Activated T-cell treated with anti-CD3 and anti-CD28 coated beads, Interleukin-2, amount 50 U/mL, for 24 hours (primary cell): ENCODE measurements around the gene SLC49A4.
"Not testable (repeated sequence)": the region's sequence is repeated elsewhere in the genome, so short reads cannot be mapped to it uniquely, and the experiment has no call there.

ENCODE experiments used
- DNase-seq: peaks from one replicate; pipeline ENCODE4 v3.0.0-alpha.2; 2020
- H3K27ac Mint-ChIP-seq: 2 replicates; pipeline ENCODE4 v1.8.0; 2020; ENCODE audit warnings: mild to moderate bottlenecking, mixed read lengths
- H3K27me3 Mint-ChIP-seq: 2 replicates; pipeline ENCODE4 v1.8.0; 2020; ENCODE audit warnings: mixed read lengths
- H3K36me3 Mint-ChIP-seq: 2 replicates; pipeline ENCODE4 v1.8.0; 2020; ENCODE audit warnings: low read depth, mixed read lengths
- H3K4me1 Mint-ChIP-seq: 2 replicates; pipeline ENCODE4 v1.8.0; 2020; ENCODE audit warnings: low read depth, mixed read lengths
- H3K4me3 Mint-ChIP-seq: 2 replicates; pipeline ENCODE4 v1.8.0; 2020; ENCODE audit warnings: mild to moderate bottlenecking, moderate library complexity, mixed read lengths
- H3K9me3 Mint-ChIP-seq: 2 replicates; pipeline ENCODE4 v1.8.0; 2020; ENCODE audit warnings: mixed read lengths

The SLC49A4 gene

GRCh38 chr3:122794779-122795673 lies at the start of gene SLC49A4:
Gene SLC49A4, plus strand, starts transcription at chr3:122795069. Its CDS starts 124 bp downstream, at chr3:122795193.
- H3K27ac Mint-ChIP-seq = peak within 1 kb of the TSS; percentile 93
- no peaks in the 10 kb centered on the region for H3K9me3 Mint-ChIP-seq
- H3K27me3 Mint-ChIP-seq = no peaks in the 10 kb centered on the region
- H3K4me1 Mint-ChIP-seq = peaks cover 33% of the 10 kb centered on the region
- DNase-seq = peak; percentile 84
- H3K4me3 Mint-ChIP-seq = peak within 1 kb of the TSS; percentile 78
- peaks cover 4% of the 10 kb centered on the region for H3K36me3 Mint-ChIP-seq

DNA sequence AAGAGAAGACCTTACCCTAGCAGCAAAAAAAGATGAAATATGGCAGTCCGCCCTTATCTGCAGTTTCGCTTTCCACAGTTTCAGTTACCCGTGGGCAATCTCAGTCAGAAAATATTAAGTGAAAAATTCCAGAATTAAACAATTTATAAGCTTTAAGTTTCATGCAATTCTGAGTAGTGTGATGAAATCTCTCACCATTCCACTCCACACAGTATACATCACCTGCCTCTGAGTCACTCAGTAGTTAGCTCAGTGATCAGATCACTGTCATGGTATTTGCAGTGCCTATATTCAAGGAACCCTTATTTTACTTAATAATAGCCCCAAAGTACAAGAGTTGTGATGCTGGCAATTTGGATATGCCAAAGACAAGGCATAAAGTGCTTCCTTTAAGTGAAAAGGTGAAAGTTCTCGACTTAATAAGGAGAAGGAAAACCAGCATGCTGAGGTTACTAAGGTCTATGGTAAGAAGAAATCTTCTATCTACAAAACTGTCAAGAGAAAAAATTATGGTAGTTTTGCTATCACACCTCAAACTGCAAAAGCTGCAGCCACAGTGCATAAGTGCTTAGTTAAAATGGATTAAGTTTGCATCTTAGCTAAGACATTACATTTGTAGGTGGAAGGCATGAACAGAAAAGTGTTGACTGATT lies 49.4 kb upstream of the SLC49A4 start:
- Mint-ChIP-seq H3K27me3 (no peaks in the 10 kb centered on the region), H3K27ac (no peak overlapping the region), H3K36me3 (peaks cover 67% of the 10 kb centered on the region), H3K4me3 (no peak overlapping the region), H3K9me3 (peaks cover 5% of the 10 kb centered on the region), H3K4me1 (no peaks in the 10 kb centered on the region)
- DNase-seq = no peak

DNA sequence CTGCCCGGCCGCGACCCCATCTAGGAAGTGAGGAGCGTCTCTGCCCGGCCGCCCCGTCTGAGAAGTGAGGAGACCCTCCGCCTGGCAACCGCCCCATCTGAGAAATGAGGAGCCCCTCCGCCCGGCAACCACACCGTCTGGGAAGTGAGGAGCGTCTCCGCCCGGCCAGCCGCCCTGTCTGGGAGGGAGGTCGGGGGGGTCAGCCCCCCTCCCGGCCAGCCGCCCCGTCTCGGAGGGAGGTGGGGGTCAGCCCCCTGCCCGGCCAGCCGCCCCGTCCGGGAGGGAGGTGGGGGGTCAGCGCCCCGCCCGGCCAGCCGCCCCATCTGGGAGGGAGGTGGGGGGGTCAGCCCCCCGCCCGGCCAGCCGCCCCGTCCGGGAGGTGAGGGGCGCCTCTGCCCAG lies 47.6 kb upstream of the SLC49A4 start:
- DNase-seq, H3K4me3 Mint-ChIP-seq, H3K27ac Mint-ChIP-seq, H3K4me1 Mint-ChIP-seq, H3K9me3 Mint-ChIP-seq, H3K27me3 Mint-ChIP-seq: not testable (repeated sequence)
- H3K36me3 Mint-ChIP-seq = peaks cover 65% of the 10 kb centered on the region

DNA sequence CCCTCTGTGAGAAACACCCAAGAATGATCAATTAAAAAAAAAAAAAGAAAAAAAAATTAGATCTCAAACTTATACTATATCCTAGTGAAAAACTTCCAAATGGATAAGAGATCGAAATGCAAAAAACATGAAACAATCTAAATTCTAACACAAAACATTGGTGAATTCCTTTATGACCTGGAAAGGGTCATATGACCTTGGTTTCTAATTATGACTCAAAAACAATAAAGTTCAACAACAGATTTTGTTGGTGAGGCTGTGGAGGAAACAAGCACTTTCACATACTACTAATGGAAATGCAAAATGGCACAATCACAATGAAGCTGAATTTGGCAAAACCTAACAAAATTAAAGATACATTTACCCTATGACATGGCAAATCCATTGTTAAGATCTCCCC lies 46.5 kb upstream of the SLC49A4 start:
- no peak for DNase-seq
- no peaks in the 10 kb centered on the region for H3K9me3 Mint-ChIP-seq
- no peak overlapping the region for H3K4me3 Mint-ChIP-seq
- no peaks in the 10 kb centered on the region for H3K4me1 Mint-ChIP-seq
- no peak overlapping the region for H3K27ac Mint-ChIP-seq
- peaks cover 63% of the 10 kb centered on the region for H3K36me3 Mint-ChIP-seq
- H3K27me3 Mint-ChIP-seq = no peaks in the 10 kb centered on the region

DNA sequence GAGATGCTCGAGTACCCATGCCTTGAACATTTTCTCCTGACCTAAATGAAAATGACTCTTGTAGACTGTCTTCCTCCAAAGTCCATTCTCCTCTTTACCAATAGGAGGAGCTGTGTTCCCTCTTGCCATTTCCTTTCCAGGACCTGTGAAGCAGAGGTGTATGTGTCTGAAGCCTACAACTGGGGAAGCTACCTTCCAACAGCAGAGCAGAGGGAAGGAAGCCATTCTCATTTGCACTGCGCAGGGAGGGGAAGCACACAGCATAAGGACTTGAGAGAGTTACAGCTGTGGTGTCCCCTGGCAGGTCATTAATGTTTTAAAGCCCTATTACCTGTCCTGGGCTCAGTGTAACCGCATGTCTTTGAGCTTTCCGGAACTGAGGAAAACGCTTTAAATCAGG lies 39.9 kb upstream of the SLC49A4 start:
- DNase-seq = peak; percentile 30
- Mint-ChIP-seq H3K27ac (no peak overlapping the region), H3K4me1 (no peaks in the 10 kb centered on the region), H3K4me3 (no peak overlapping the region), H3K9me3 (no peaks in the 10 kb centered on the region), H3K27me3 (no peaks in the 10 kb centered on the region), H3K36me3 (peaks cover 52% of the 10 kb centered on the region)

- Mint-ChIP-seq H3K4me1 (no peaks in the 10 kb centered on the region), H3K27me3 (no peaks in the 10 kb centered on the region), H3K4me3 (no peak overlapping the region), H3K9me3 (no peaks in the 10 kb centered on the region), H3K36me3 (peaks cover 52% of the 10 kb centered on the region), H3K27ac (no peak overlapping the region)
- DNase-seq = no peak
These were observed 39.4 kb upstream of the SLC49A4 start for GRCh38 chr3:122755491-122755890.

GRCh38 chr3:122758877-122759560 lies 35.9 kb upstream of the SLC49A4 start:
- Mint-ChIP-seq H3K27ac (no peak overlapping the region), H3K36me3 (peaks cover 44% of the 10 kb centered on the region), H3K27me3 (no peaks in the 10 kb centered on the region), H3K4me1 (no peaks in the 10 kb centered on the region), H3K9me3 (no peaks in the 10 kb centered on the region), H3K4me3 (no peak overlapping the region)
- no peak for DNase-seq

DNA sequence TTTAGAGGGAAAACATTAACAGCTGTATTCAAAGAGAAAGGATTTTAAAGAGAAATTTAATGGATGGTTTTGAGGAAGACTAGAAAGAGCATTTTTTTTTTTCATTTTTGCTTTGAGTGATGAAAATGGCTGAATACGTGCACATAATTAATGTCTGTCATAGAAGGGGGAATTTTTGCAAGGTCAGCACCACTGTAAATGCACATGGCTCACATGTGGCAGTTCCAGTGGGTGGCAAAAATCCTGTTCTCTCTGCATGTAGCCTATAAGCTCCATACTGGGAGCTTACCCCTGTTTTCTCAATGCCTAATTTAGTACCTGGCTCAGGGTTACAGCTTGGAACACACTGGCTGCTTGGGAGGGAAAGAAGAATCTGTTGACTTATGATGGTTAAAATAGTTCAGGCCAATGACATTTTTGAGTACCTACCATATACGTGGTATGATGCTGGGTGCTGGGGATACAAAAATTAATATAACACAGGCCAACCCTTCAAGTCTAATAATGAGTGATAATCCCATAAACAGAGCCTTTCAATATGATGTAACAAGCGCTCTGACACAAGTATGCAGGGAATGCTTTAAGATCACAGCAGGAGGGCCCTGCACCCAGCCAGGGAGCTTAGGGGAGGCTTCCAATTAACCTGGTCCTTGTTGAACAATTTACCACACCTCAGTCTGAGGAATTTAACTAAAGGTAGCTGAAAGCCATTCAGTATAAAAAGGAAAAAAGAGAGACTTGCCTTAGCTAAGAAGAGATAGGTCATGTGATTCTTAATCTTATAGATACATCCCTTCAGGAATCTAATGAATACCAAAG lies 34.2 kb upstream of the SLC49A4 start:
- no peak for DNase-seq
- no peaks in the 10 kb centered on the region for H3K4me1 Mint-ChIP-seq
- no peaks in the 10 kb centered on the region for H3K27me3 Mint-ChIP-seq
- peaks cover 41% of the 10 kb centered on the region for H3K36me3 Mint-ChIP-seq
- H3K27ac Mint-ChIP-seq = no peak overlapping the region
- no peak overlapping the region for H3K4me3 Mint-ChIP-seq
- H3K9me3 Mint-ChIP-seq = no peaks in the 10 kb centered on the region

DNA sequence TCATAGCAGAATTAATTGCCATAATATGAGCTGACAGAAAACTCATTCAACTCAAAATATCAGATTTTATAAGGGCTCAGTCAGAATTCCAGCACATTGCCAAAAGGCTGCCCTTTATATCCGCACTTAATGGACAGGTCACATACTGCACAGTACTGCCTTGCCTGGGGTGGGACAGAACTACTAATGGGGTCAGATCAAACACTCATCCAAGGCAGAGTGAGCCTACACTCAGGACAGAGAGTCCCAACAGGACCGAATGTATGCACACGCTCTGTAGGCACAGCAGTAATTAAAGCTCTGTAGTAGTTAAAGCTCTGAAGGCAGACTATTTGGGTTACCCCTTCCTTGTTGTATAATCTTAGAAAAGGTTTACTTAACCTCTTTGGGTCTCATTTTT lies 28.4 kb upstream of the SLC49A4 start:
- Mint-ChIP-seq H3K9me3 (no peaks in the 10 kb centered on the region), H3K36me3 (peaks cover 57% of the 10 kb centered on the region), H3K4me1 (no peaks in the 10 kb centered on the region), H3K4me3 (no peak overlapping the region), H3K27ac (no peak overlapping the region), H3K27me3 (no peaks in the 10 kb centered on the region)
- DNase-seq = no peak

DNA sequence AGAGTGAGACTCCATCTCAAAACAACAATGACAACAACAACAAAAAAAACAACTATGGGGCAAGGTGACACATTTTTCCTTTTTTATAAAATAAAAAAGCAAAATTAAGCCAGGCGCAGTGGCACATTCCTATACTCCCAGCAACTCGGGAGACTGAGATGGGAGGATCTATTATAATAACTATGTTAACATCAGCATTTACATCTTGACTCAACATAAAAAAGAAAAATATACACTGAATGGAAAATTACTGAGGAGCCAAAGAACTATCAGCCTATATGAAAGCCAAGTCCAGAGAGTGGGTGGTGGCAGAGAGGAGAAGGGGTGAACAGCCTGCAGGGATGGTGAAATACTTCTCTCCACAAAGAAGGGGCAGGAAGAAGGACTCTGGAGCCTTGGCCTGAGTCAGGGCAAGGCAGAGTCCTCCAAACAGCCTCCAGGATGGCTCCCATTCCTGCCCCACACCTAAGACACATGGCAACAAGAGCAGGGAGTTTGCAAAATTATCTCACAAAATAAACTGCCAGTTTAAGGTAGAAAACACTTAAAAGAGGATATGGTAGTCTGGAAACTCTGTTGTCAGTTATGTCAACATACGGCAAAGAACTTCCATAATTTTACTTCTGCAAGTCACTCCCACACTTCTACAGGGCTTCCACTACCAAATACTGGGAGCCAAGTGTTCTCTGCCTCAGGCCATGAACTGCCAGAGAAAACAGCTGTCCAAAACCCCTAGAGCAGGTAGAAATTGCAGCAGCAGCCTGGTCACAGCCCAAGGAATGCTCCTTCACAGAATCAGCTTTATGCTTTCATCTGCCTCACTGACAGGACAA lies 27.1 kb upstream of the SLC49A4 start:
- no peak for DNase-seq
- H3K27me3 Mint-ChIP-seq = no peaks in the 10 kb centered on the region
- H3K36me3 Mint-ChIP-seq = peaks cover 48% of the 10 kb centered on the region
- no peak overlapping the region for H3K27ac Mint-ChIP-seq
- H3K4me3 Mint-ChIP-seq = no peak overlapping the region
- no peaks in the 10 kb centered on the region for H3K4me1 Mint-ChIP-seq
- no peaks in the 10 kb centered on the region for H3K9me3 Mint-ChIP-seq

GRCh38 chr3:122770521-122771202 lies 24.2 kb upstream of the SLC49A4 start:
- DNase-seq = no peak
- Mint-ChIP-seq H3K27ac (no peak overlapping the region), H3K9me3 (no peaks in the 10 kb centered on the region), H3K27me3 (no peaks in the 10 kb centered on the region), H3K4me1 (no peaks in the 10 kb centered on the region), H3K36me3 (peaks cover 45% of the 10 kb centered on the region), H3K4me3 (no peak overlapping the region)

DNA sequence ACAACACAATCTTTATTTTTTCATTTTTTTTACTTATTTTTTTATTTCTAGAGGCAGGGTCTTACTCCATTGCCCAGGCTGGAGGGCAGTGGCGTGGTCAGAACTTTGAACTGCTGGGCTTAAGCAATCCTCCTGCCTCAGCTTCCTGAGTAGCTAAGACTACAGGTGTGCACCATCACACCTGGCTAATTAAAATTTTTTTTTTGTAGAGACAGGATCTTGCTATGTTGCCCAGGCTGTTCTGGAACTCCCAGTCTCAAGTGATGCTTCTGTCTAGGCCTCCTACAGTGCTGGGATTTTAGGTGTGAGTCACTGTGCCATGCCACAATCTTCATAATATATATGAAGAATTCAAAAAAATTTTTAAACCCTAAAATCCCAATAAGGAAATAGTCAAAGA lies 22.0 kb upstream of the SLC49A4 start:
- Mint-ChIP-seq H3K27ac (no peak overlapping the region), H3K4me1 (no peaks in the 10 kb centered on the region), H3K9me3 (no peaks in the 10 kb centered on the region), H3K4me3 (no peak overlapping the region), H3K36me3 (peaks cover 33% of the 10 kb centered on the region), H3K27me3 (no peaks in the 10 kb centered on the region)
- no peak for DNase-seq

- Mint-ChIP-seq H3K36me3 (peaks cover 25% of the 10 kb centered on the region), H3K9me3 (no peaks in the 10 kb centered on the region), H3K4me1 (no peaks in the 10 kb centered on the region), H3K4me3 (no peak overlapping the region), H3K27ac (no peak overlapping the region), H3K27me3 (no peaks in the 10 kb centered on the region)
- DNase-seq = no peak
These were observed 20.8 kb upstream of the SLC49A4 start for GRCh38 chr3:122773944-122774509.
